GM21825 (cell line): ENCODE measurements around the gene G2E3.
"Not testable (repeated sequence)": the region's sequence is repeated elsewhere in the genome, so short reads cannot be mapped to it uniquely, and the experiment has no call there.

Experiments used
- ATAC-seq: cut with Tn5 transposase; IDR thresholded peaks from one replicate; pipeline ENCODE4 v1.9.1; 2021; ENCODE audit warnings: mild to moderate bottlenecking, moderate library complexity; ENCODE audit not compliant: unreplicated experiment

Gene G2E3

GRCh38 chr14:30600922-30601918, 42.3 kb downstream of the G2E3 start:
- no peak for ATAC-seq

GRCh38 chr14:30603402-30603801, 44.4 kb downstream of the G2E3 start:
- no peak for ATAC-seq

GRCh38 chr14:30604696-30605095, 45.7 kb downstream of the G2E3 start:
- ATAC-seq, result not testable (repeated sequence)

GRCh38 chr14:30607156-30607780, 48.3 kb downstream of the G2E3 start:
- ATAC-seq, result no peak

GRCh38 chr14:30608533-30609006, 49.6 kb downstream of the G2E3 start:
- ATAC-seq, result no peak

GRCh38 chr14:30610787-30611343, 51.9 kb downstream of the G2E3 start:
- no peak for ATAC-seq

GRCh38 chr14:30614155-30614554, 55.2 kb downstream of the G2E3 start:
- ATAC-seq, result no peak

- peak; percentile 48 for ATAC-seq
Observed at GRCh38 chr14:30620178-30620577, 61.2 kb downstream of the G2E3 start.

GRCh38 chr14:30621354-30621939, 62.5 kb downstream of the G2E3 start:
- ATAC-seq, result peak; percentile 2

- peak; percentile 95 for ATAC-seq
Observed at GRCh38 chr14:30621940-30622830, 63.2 kb downstream of the G2E3 start, which contains the start of gene SCFD1. Gene SCFD1, plus strand, starts transcription at chr14:30622319. Its CDS starts 20 bp downstream, at chr14:30622339.

GRCh38 chr14:30623412-30624131, 64.6 kb downstream of the G2E3 start:
- ATAC-seq, result no peak

GRCh38 chr14:30624132-30624423, 65.1 kb downstream of the G2E3 start:
- no peak for ATAC-seq

GRCh38 chr14:30625533-30625932, 66.6 kb downstream of the G2E3 start:
- ATAC-seq, result no peak

- ATAC-seq, result not testable (repeated sequence)
Observed at GRCh38 chr14:30629432-30629831, 70.5 kb downstream of the G2E3 start.

GRCh38 chr14:30630248-30630647, 71.3 kb downstream of the G2E3 start:
- ATAC-seq, result no peak

- no peak for ATAC-seq
Observed at GRCh38 chr14:30632730-30633129, 73.8 kb downstream of the G2E3 start.

GRCh38 chr14:30638926-30639325, 80.0 kb downstream of the G2E3 start:
- no peak for ATAC-seq

- no peak for ATAC-seq
Observed at GRCh38 chr14:30641207-30641606, 82.2 kb downstream of the G2E3 start.

GRCh38 chr14:30644462-30644861, 85.5 kb downstream of the G2E3 start:
- not testable (repeated sequence) for ATAC-seq

GRCh38 chr14:30645600-30645999, 86.6 kb downstream of the G2E3 start:
- no peak for ATAC-seq
